HG03064 (cell line): Measurements from ENCODE around the gene GLRA3.
A peak's percentile ranks its signal among the peaks of the same experiment; 100 is the strongest.
"Not testable (repeated sequence)": the region's sequence is repeated elsewhere in the genome, so short reads cannot be mapped to it uniquely, and the experiment has no call there.

Source experiments
- ATAC-seq: cut with Tn5 transposase; IDR thresholded peaks from one replicate; pipeline ENCODE4 v1.9.1; 2021; ENCODE audit warnings: low read depth; ENCODE audit not compliant: unreplicated experiment

The GLRA3 gene

GRCh38 chr4:174716986-174717770, 111.9 kb downstream of the GLRA3 start:
- ATAC-seq = no peak

DNA sequence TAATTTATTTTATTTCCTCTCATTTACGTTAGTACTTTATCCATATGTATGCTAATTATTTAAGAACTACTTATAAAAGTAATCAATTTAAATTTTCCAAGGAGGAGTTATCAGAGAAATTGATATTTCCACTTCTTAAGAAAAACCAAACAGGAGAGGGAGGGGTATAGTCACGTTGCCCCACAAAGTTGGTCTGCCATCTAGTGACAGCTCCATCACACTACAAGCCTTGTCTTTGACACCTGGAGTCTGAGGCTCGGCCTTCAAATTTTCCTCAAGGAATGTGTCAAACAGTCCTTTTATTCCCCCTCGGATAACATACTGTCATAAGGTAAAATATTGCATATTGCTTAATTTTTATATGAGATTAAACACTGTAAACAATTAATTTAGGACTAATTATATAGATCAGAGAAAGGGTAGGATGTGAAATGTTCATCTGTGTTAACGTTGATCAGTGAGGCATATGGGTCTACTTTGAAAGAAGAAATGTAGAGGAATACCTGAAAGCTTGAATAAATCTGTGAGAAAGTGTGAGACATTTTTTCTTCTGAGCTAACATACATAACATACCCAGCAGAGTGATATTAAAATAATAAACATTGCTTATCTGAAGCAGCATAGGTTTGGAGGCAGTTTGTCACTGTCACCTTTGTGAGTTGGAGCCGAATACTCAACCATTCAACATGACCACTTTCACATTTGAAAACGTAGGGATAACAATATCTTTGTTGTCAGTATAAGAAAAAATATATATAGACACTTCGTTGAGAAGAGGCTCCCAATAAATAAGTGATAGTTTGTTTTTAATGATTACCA, 114.4 kb downstream of the GLRA3 start:
- ATAC-seq = peak; percentile 88

- no peak for ATAC-seq
Measured at GRCh38 chr4:174713821-174714220, 115.2 kb downstream of the GLRA3 start.

DNA sequence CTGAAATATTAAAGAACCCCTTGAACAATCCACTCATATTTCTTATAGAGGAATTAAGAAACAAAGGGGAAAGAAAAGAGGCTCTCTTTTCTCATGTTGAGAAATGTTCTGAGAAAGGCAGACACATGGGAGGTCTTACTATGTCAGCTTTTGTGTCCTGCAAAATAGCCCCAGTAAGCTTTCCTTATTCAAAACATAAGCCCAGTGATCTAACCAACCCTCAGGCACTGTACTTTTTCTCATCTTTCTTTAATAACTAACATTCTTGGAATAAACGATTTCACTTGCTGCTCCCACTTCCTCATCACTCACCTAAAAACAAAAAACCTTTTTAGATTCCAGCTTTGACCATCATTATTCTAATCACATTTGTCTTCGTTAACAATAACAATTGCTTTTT, 115.9 kb downstream of the GLRA3 start:
- no peak for ATAC-seq

DNA sequence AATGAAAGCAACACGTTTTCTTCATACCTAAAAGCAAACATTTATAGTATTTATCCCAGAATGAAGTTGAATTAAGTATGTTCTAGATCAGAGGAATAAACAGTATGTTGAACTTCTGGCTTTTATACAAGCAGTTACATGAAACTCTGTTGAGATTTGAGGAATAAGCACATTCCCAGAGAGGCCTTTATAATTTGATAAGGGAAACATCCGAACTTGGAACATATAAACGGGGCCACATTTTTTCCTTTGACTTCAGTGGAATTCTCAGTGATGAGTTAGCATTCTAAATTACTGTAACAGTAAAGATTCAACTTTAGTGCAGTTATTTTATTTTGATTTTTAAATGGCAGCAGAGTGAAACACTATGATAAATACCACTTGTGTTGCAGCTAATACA, 119.5 kb downstream of the GLRA3 start:
- ATAC-seq = no peak

- ATAC-seq = no peak
Measured at GRCh38 chr4:174708381-174708780, 120.7 kb downstream of the GLRA3 start.

DNA sequence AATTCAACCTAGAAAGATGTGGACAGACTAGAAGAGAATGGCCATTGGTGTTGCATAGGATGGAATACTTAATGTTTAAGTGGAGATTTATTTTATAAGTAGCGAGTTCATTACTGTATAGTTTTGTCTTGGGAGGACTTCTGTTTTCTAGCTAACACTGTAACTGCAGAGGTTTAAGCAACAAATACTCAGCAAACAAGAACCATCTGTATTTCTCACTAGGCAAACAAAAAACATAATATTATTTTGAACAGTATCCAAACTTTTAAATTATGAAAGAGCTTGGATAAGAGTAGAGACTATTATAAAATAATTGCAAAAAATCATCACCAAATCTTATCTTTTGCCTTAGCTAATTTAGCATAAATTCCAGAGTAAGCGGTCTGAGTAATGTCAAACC, 121.1 kb downstream of the GLRA3 start:
- no peak for ATAC-seq

- peak; percentile 95 for ATAC-seq
Measured at GRCh38 chr4:174707051-174707676, 121.9 kb downstream of the GLRA3 start.

DNA sequence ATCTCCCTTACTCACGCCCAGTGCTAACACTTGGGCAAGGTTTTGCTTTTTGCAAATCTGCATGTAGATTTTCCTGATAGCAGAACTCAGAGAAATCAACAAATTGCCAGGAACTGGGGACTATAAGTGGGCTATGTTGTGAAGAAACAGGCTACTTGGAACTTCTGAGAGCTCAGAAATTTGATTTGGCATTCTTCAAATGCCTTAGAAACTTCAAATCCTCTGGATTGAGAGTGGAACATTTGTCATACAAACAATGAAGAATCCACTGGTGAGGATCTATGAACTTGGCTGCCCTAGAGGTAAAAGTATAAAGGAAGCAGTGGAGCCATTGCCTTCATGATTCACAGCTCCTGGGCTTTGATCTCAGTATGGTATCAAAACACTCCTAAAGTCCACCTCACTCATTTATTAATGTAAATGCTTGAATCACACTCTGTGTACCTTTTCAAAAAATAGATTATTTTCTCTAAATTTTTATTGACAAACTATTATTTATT, 126.0 kb downstream of the GLRA3 start:
- ATAC-seq = no peak

DNA sequence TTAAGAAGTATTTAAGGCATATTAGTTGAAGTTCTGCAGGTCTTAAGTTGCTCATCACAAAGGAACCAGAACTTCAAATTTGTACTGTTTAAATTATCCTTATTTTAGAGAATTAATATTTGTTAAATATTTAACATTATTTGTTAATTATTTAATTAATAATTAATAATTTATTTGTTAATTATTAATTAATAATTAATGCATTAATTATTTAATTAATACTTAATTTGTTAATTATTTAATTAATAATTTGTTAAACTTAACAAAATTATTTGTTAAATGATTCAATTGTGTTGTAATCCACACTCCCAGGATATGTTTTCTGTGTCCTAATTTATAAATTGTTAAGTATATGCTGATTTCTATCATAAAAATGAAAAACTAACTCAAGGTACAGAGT, 129.4 kb downstream of the GLRA3 start:
- ATAC-seq = no peak

DNA sequence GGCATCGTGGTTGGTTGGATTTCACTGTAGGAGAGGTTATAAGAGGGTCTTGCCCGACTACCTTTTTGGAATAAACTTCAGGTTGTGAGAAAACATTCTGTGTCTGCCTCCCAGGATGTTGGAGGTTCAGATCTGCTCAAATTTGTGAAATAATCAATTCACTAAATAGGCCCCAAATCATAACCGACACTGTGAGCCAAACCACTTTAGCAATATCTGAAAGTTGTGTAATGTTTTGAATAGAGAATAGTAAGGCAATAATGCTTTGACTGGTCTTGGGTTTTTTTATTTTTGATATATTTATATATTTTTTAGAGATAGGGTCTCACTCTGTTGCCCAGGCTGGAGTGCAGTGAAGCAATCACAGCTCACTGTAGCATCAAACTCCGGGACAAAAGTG, 131.2 kb downstream of the GLRA3 start:
- no peak for ATAC-seq

DNA sequence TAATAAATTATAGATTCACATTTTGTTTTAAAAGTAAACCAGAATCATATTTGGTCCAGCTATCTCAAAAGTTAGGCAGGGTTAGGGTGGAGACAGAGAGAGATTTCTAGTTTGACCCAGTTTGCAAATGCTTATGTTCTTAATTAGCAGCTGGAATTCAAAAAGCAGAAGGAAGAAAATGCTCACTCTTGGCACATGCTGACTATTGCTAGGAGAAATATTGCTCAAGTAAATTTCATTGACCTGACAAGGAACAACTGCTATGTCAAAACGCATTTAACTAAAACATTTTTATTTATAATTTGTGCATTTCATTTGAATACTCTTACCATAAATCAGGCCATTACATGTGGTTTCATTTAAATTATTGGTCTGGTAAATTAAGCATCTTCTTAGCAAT, 131.8 kb downstream of the GLRA3 start:
- no peak for ATAC-seq

- ATAC-seq = no peak
Measured at GRCh38 chr4:174696657-174697056, 132.4 kb downstream of the GLRA3 start.

- not testable (repeated sequence) for ATAC-seq
Measured at GRCh38 chr4:174691876-174692275, 137.2 kb downstream of the GLRA3 start.

GRCh38 chr4:174690665-174691064, 138.4 kb downstream of the GLRA3 start:
- ATAC-seq = no peak

GRCh38 chr4:174689618-174690017, 139.4 kb downstream of the GLRA3 start:
- no peak for ATAC-seq

GRCh38 chr4:174686826-174687225, 142.2 kb downstream of the GLRA3 start:
- ATAC-seq = no peak

GRCh38 chr4:174681723-174682300, 147.2 kb downstream of the GLRA3 start:
- ATAC-seq = no peak

GRCh38 chr4:174674305-174674840, 154.7 kb downstream of the GLRA3 start:
- no peak for ATAC-seq

DNA sequence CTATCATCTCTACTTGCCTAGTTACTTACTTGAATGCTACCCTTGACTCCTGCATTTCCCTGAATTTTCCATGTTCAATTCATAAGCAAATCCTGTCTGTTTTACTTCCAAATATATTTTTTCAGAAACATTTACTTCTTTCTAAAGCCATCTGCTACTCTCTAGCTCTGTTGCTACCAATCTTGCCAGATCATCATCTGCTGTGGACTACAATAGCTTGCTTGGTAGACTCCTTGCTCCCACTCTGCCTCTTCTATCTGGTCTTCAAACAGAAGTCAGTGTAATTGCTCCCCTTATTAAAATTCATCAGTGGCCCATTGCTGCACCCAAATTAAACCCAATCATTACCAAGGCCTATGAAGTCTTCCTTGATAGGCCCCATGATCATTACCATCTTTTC, 155.2 kb downstream of the GLRA3 start:
- ATAC-seq = no peak

DNA sequence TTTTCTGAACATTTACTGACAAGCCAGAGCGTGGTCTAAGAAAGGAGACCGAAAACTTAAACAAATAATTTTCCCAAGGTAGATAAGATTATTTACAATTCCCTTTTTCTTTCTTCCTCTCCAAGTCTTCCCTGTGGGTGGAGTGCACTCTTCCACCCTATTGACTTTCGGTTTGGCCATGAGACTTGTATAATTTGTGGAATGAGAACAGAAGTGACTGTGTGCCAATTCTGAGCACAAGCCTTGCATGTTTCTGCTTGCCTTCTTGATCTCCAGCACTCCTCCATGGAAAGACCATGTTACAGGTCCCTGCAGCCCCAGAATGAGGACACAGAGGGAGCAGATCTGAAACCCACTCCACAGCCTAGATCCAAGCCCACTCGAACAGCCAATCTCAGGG, 156.8 kb downstream of the GLRA3 start:
- ATAC-seq = no peak
